H1 (cell line): Measurements from ENCODE around the gene VAV2.

Experiments
- CBX8 ChIP-seq: fragments of 300-800, 300-1000 bp; sonication (generic); IDR thresholded peaks from 2 replicates; pipeline ENCODE4 v1.7.1; 2016; ENCODE audit warnings: low read depth, low read length, borderline replicate concordance
- CEBPB ChIP-seq: IDR thresholded peaks from 2 replicates; pipeline ENCODE4 v1.6.1; 2012; ENCODE audit warnings: low read depth, low read length
- EZH2 ChIP-seq: fragments of 200-600 bp; sonication (generic); IDR thresholded peaks from 2 replicates; pipeline ENCODE4 v1.7.1; 2012; ENCODE audit warnings: low read depth, mild to moderate bottlenecking, moderate library complexity, low read length, inconsistent platforms; ENCODE audit not compliant: severe bottlenecking
- GTF2F1 ChIP-seq: IDR thresholded peaks from 2 replicates; pipeline ENCODE4 v1.6.1; 2012; ENCODE audit warnings: low read depth, low read length, improper control_type of control experiment, borderline replicate concordance
- HDAC2 ChIP-seq, 2 experiments: fragments of 300-600 bp in 1 of 2; sonication (generic) in 1 of 2; IDR thresholded peaks; 2 replicates each; pipeline ENCODE4 v1.6.1; 2011 to 2012; ENCODE audit warnings: low read depth in 2 of 2, low read length in 2 of 2, mild to moderate bottlenecking in 2 of 2, moderate library complexity in 2 of 2, borderline replicate concordance in 1 of 2, inconsistent platforms in 1 of 2
- JUN ChIP-seq: IDR thresholded peaks from 2 replicates; pipeline ENCODE4 v1.6.1; 2011; ENCODE audit warnings: low read depth, mild to moderate bottlenecking, improper control_type of control experiment, low read length
- KDM5A ChIP-seq: fragments of 200-600 bp; IDR thresholded peaks from 2 replicates; pipeline ENCODE4 v1.7.1; 2012; ENCODE audit warnings: mild to moderate bottlenecking, low read length, inconsistent platforms, mixed read lengths
- POLR2A ChIP-seq, 2 experiments: IDR thresholded peaks; 1 replicate in 1 of 2; 2 replicates in 1 of 2; pipeline ENCODE4 v1.6.1; 2011; ENCODE audit warnings: low read depth in 2 of 2, low read length in 2 of 2, mild to moderate bottlenecking in 2 of 2; ENCODE audit errors: control extremely low read depth in 1 of 2
- RFX5 ChIP-seq: IDR thresholded peaks from 2 replicates; pipeline ENCODE4 v1.6.1; 2011; ENCODE audit warnings: low read depth, low read length, improper control_type of control experiment, borderline replicate concordance
- TF ChIP-seq, protein P1 (sequence below), 3 experiments: IDR thresholded peaks; 1 replicate in 2 of 3; 2 replicates in 1 of 3; pipeline versions ENCODE4 v1.5.1 to v1.6.1; 2011; ENCODE audit warnings: low read length in 3 of 3, mild to moderate bottlenecking in 3 of 3, inconsistent platforms in 2 of 3, low read depth in 1 of 3, moderate library complexity in 1 of 3; ENCODE audit not compliant: insufficient read depth in 1 of 3; ENCODE audit errors: control extremely low read depth in 1 of 3
- TF ChIP-seq, protein P2 (sequence below): IDR thresholded peaks from 2 replicates; pipeline ENCODE4 v1.6.1; 2012; ENCODE audit warnings: inconsistent platforms
- TF ChIP-seq, protein P3 (sequence below): IDR thresholded peaks from 2 replicates; pipeline ENCODE4 v1.6.1; 2011; ENCODE audit warnings: low read depth, mild to moderate bottlenecking, low read length; ENCODE audit not compliant: insufficient read depth

DNA sequence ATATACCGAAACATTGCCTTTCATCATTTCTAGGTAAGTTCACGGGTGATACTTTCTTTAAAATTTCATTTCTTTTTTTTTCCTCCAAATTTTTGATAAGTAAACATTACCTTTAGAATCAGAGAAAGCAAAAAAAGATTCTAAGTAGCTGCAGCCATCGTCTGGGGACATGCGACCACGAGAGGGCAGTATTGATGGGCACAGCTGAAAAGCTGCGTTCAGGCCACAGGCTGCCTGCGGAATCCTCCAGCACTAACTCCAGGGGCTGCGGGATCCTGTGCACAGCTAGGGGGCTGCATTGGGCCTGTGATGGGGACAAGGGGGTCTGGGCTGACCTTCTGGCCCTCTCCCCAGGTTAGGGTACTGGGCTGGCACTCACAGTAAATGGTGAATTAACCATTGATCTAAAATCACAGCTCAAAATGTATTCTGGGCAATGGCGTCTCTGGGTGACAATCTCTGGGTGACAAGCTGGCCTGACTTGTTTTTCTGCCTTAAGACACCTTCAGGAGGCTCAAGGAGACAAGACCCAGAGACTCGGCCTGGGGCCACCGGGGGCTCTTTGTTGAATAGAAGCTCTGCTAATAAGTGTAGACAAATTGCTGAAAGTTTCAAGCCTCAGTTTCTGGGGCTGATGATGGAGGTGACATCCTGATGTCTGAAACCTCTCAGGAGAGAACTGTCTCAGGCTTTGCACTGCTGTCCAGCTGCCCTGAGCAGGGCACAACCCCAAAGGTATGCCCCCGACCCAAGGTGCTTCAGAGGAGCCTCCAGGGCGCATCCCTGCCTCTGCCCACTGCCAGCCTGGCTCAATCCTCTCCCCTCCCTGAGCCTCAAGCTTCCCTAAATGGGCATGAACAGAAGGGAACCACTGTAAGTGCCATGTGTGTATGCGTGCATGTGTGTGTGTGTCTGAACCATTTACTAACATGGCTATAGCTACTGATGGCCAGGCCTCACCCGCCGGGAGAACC lies 209.7 kb downstream of the VAV2 start:
- TF ChIP-seq, protein P1, sequence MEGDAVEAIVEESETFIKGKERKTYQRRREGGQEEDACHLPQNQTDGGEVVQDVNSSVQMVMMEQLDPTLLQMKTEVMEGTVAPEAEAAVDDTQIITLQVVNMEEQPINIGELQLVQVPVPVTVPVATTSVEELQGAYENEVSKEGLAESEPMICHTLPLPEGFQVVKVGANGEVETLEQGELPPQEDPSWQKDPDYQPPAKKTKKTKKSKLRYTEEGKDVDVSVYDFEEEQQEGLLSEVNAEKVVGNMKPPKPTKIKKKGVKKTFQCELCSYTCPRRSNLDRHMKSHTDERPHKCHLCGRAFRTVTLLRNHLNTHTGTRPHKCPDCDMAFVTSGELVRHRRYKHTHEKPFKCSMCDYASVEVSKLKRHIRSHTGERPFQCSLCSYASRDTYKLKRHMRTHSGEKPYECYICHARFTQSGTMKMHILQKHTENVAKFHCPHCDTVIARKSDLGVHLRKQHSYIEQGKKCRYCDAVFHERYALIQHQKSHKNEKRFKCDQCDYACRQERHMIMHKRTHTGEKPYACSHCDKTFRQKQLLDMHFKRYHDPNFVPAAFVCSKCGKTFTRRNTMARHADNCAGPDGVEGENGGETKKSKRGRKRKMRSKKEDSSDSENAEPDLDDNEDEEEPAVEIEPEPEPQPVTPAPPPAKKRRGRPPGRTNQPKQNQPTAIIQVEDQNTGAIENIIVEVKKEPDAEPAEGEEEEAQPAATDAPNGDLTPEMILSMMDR (IDR thresholded peaks at IDR 0.05; ENCODE audit: control extremely low read depth in 1 of 3, insufficient read depth in 1 of 3, low read depth in 1 of 3, low read length in 3 of 3) = peak in 2 of 3 experiments; percentile 89; a peak in 3 of 4 replicates
- TF ChIP-seq, protein P2, sequence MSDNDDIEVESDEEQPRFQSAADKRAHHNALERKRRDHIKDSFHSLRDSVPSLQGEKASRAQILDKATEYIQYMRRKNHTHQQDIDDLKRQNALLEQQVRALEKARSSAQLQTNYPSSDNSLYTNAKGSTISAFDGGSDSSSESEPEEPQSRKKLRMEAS = no peak
- no peak for TF ChIP-seq JUN
- no peak for TF ChIP-seq RFX5
- no peak for TF ChIP-seq KDM5A
- no peak for TF ChIP-seq POLR2A (IDR thresholded peaks at IDR 0.05; ENCODE audit: control extremely low read depth in 1 of 2, low read depth in 2 of 2, low read length in 2 of 2)
- no peak for TF ChIP-seq CBX8
- no peak for TF ChIP-seq CEBPB
- no peak for TF ChIP-seq GTF2F1
- no peak for TF ChIP-seq HDAC2 (IDR thresholded peaks at IDR 0.05; ENCODE audit: borderline replicate concordance in 1 of 2, low read depth in 2 of 2, low read length in 2 of 2)
- TF ChIP-seq, protein P3, sequence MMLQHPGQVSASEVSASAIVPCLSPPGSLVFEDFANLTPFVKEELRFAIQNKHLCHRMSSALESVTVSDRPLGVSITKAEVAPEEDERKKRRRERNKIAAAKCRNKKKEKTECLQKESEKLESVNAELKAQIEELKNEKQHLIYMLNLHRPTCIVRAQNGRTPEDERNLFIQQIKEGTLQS = no peak
- TF ChIP-seq EZH2 = no peak
